IMR-90 (cell line): ENCODE results near the gene ZNF771. TPM values are rescaled to one million over a fixed set of nuclear protein-coding genes. Genes with fewer than 3 reads are reported as not detected.

Source experiments
- ATAC-seq: fragments of 200-7000 bp; cut with Tn5 transposase; 2 replicates; pipeline ENCODE4 v1.9.1; 2020; ENCODE audit warnings: low read depth, mild to moderate bottlenecking, moderate library complexity
- BruUV-seq: library from RNA; stranded (reverse); fragments of 400-500 nt; replicated peaks from 2 replicates; lab custom pipeline; 2021; lab: Mats Ljungman, UMichigan
- CTCF ChIA-PET: fragments of 300-600 bp; formaldehyde crosslinking; extraction: SDS; loops from one replicate; lab custom pipeline; 2021; ENCODE audit warnings: antibody characterized with exemption; lab: Yijun Ruan, JAX
- POLR2A ChIA-PET: fragments of 300-600 bp; sonication (Branson Sonifier 250); formaldehyde crosslinking; loops from one replicate; lab custom pipeline; 2022; ENCODE audit warnings: antibody characterized with exemption; ENCODE audit not compliant: unreplicated experiment; lab: Charles Lee
- DNase-seq: peaks from one replicate; pipeline ENCODE4 v3.0.0; 2013
- H2AFZ ChIP-seq: replicated peaks from 2 replicates; pipeline ENCODE3; 2013; ENCODE audit warnings: low read length, mild to moderate bottlenecking; ENCODE audit not compliant: poor library complexity
- H2AK5ac ChIP-seq: 2 replicates; pipeline ENCODE4 v1.6.1; 2013; ENCODE audit warnings: low read depth, low read length, inconsistent platforms
- H2AK9ac ChIP-seq: replicated peaks from 2 replicates; pipeline ENCODE3; 2013; ENCODE audit warnings: mild to moderate bottlenecking, low read depth, low read length, moderate library complexity; ENCODE audit not compliant: poor library complexity
- H2BK120ac ChIP-seq: 2 replicates; pipeline ENCODE4 v1.6.1; 2013; ENCODE audit warnings: low read depth, low read length, inconsistent platforms
- H2BK15ac ChIP-seq: 3 replicates; pipeline ENCODE4 v1.6.1; 2013; ENCODE audit warnings: low read depth, low read length, inconsistent platforms
- H2BK20ac ChIP-seq: 2 replicates; pipeline ENCODE4 v1.6.1; 2013; ENCODE audit warnings: low read depth, mild to moderate bottlenecking, inconsistent platforms, low read length, moderate library complexity
- H2BK5ac ChIP-seq: 2 replicates; pipeline ENCODE4 v1.6.1; 2013; ENCODE audit warnings: mild to moderate bottlenecking, low read depth, low read length, inconsistent platforms; ENCODE audit not compliant: poor library complexity, severe bottlenecking
- H3K14ac ChIP-seq: replicated peaks from 2 replicates; pipeline ENCODE4 v1.6.1; 2013; ENCODE audit warnings: low read depth, low read length, inconsistent platforms
- H3K18ac ChIP-seq: 2 replicates; pipeline ENCODE4 v1.6.1; 2013; ENCODE audit warnings: low read depth, low read length, control low read depth
- H3K23ac ChIP-seq: 2 replicates; pipeline ENCODE4 v1.6.1; 2013; ENCODE audit warnings: low read depth, low read length, inconsistent platforms
- H3K27ac ChIP-seq: 2 replicates; pipeline ENCODE4 v1.5.1; 2013; ENCODE audit warnings: mild to moderate bottlenecking, control low read depth, low read length; ENCODE audit not compliant: insufficient read depth
- H3K27me3 ChIP-seq: 2 replicates; pipeline ENCODE4 v1.6.1; 2013; ENCODE audit warnings: low read length; ENCODE audit not compliant: control insufficient read depth, insufficient read depth
- H3K36me3 ChIP-seq: 2 replicates; pipeline ENCODE4 v1.6.1; 2013; ENCODE audit warnings: low read length, mixed read lengths; ENCODE audit not compliant: control insufficient read depth, insufficient read depth
- H3K4ac ChIP-seq: 2 replicates; pipeline ENCODE4 v1.6.1; 2013; ENCODE audit warnings: low read depth, low read length, inconsistent platforms
- H3K4me1 ChIP-seq: 2 replicates; pipeline ENCODE4 v1.6.1; 2013; ENCODE audit warnings: low read length, mixed read lengths; ENCODE audit not compliant: control insufficient read depth, insufficient read depth
- H3K4me2 ChIP-seq: 2 replicates; pipeline ENCODE4 v1.6.1; 2013; ENCODE audit warnings: low read depth, mild to moderate bottlenecking, control low read depth, low read length, moderate library complexity
- H3K4me3 ChIP-seq: 2 replicates; pipeline ENCODE4 v1.5.1; 2013; ENCODE audit warnings: low read depth, mild to moderate bottlenecking, control low read depth, low read length, moderate library complexity; ENCODE audit not compliant: insufficient read depth
- H3K56ac ChIP-seq: 2 replicates; pipeline ENCODE4 v1.6.1; 2013; ENCODE audit warnings: low read length, inconsistent platforms; ENCODE audit not compliant: insufficient read depth; ENCODE audit errors: extremely low read depth
- H3K79me1 ChIP-seq, 2 experiments: 2 replicates each; pipeline ENCODE4 v1.6.1; 2013; ENCODE audit warnings: low read length in 2 of 2, inconsistent platforms in 1 of 2, low read depth in 1 of 2
- H3K9ac ChIP-seq: 2 replicates; pipeline ENCODE4 v1.6.1; 2013; ENCODE audit warnings: low read depth, low read length, control low read depth
- H3K9me1 ChIP-seq: 2 replicates; pipeline ENCODE4 v1.6.1; 2013; ENCODE audit warnings: low read length, inconsistent platforms; ENCODE audit not compliant: insufficient read depth
- H3K9me3 ChIP-seq: 2 replicates; pipeline ENCODE4 v1.6.1; 2013; ENCODE audit warnings: low read length; ENCODE audit not compliant: control insufficient read depth, insufficient read depth
- H4K20me1 ChIP-seq: 2 replicates; pipeline ENCODE4 v1.6.1; 2013; ENCODE audit warnings: low read length, inconsistent platforms; ENCODE audit not compliant: insufficient read depth
- H4K5ac ChIP-seq: 2 replicates; pipeline ENCODE4 v1.6.1; 2013; ENCODE audit warnings: mild to moderate bottlenecking, low read depth, low read length, control low read depth
- H4K8ac ChIP-seq, 2 experiments: 2 replicates each; pipeline ENCODE4 v1.6.1; 2013; ENCODE audit warnings: low read depth in 2 of 2, low read length in 2 of 2, control low read depth in 1 of 2, inconsistent platforms in 1 of 2
- H4K91ac ChIP-seq: 2 replicates; pipeline ENCODE4 v1.6.1; 2013; ENCODE audit warnings: low read depth, low read length, inconsistent platforms; ENCODE audit not compliant: insufficient read depth
- USF2 ChIP-seq: fragments of 150-350 bp; IDR thresholded peaks from 2 replicates; pipeline ENCODE4 v1.6.1; 2017; ENCODE audit warnings: mild to moderate bottlenecking, antibody characterized with exemption, low read length, low read depth
- WGBS, 2 experiments: methylation state at CpG; one replicate each; pipeline versions ENCODE4 v1.1.5 to v1.1.7; 2013; ENCODE audit warnings: missing lambda C conversion rate in 2 of 2; ENCODE audit not compliant: insufficient read length in 1 of 2; ENCODE audit errors: extremely low coverage in 2 of 2; 5-methylcytosine and 5-hydroxymethylcytosine counted together
- dilution Hi-C: fragments of 300-500 bp; cut with HindIII; formaldehyde crosslinking; loops from one replicate; pipeline ENCODE4 v1.14.3; 2018; ENCODE audit warnings: low sequenced_read_pairs; ENCODE audit not compliant: unreplicated experiment
- in situ Hi-C: fragments of 300-500 bp; cut with MboI; formaldehyde crosslinking; loops from 3 replicates; pipeline ENCODE4 v1.14.3; 2019; ENCODE audit warnings: low sequenced_read_pairs, inconsistent platforms, mixed read lengths
- intact Hi-C: fragments of 100-400 bp; cut with micrococcal nuclease; formaldehyde crosslinking; loops from 2 replicates; pipeline ENCODE4 v1.10.0; 2022
- polyA plus RNA-seq, 3 experiments: library from polyadenylated mRNA; depleted of rRNA; stranded (reverse); fragments of >200 nt; gene quantifications; 2 replicates each; pipeline ENCODE4 v1.2.3, GENCODE V29; 2012; ENCODE audit warnings: low replicate concordance in 1 of 3
- total RNA-seq: library from RNA; depleted of rRNA; stranded (reverse); fragments of >200 nt; gene quantifications from 2 replicates; pipeline ENCODE4 v1.2.3, GENCODE V29; 2012

ZNF771 gene
- total and polyA plus RNA-seq, 2 of the 4 experiments (the other 2 are of a cell fraction), result 5.2 to 10.9 TPM

GRCh38 chr16:30416047-30416603 lies 8.7 kb downstream of the ZNF771 start:
- H3K14ac ChIP-seq, result no peak overlapping the region

More at GRCh38 chr16:30416047-30416603, 8.7 kb downstream of the ZNF771 start:
- no peak overlapping the region for H3K27ac ChIP-seq
- DNase-seq (no peak), ATAC-seq (no peak)
- H3K23ac ChIP-seq, result no peak overlapping the region
- no TSS peak for BruUV-seq
- peaks cover 0 to 42% of the 10 kb centered on the region in 2 experiments; a peak in 2 of 4 replicates for H3K79me1 ChIP-seq
- POLR2A ChIA-PET, result no interaction called here
- no peak overlapping the region for H2BK20ac ChIP-seq
- no peaks in the 10 kb centered on the region for H3K4me1 ChIP-seq
- no peak overlapping the region for H4K5ac ChIP-seq
- 100% methylated on average over 3 of the region's 4 CpGs; no CpG with 5 or more reads in 1 of the 2 experiments for WGBS, 2 experiments
- H3K4me3 ChIP-seq, result no peak overlapping the region
- peaks cover 6% of the 10 kb centered on the region; the same call in 1 of the 2 replicates for H3K9me1 ChIP-seq
- no peak for TF ChIP-seq USF2
- H3K56ac ChIP-seq, result no peak overlapping the region
- no peak overlapping the region for H2AK9ac ChIP-seq
- H4K8ac ChIP-seq, result no peak overlapping the region
- no peak overlapping the region for H3K4me2 ChIP-seq
- in situ Hi-C loops, result loop anchor here (25.0 kb wide), 1 partner anchor 229 kb away; the partner anchor contains the start of genes BOLA2B, CORO1A, SLX1A and SULT1A3
- H2BK120ac ChIP-seq, result no peak overlapping the region
- no peaks in the 10 kb centered on the region for H3K27me3 ChIP-seq
- peaks cover 19% of the 10 kb centered on the region for H3K36me3 ChIP-seq
- no peak overlapping the region for H2BK5ac ChIP-seq
- CTCF ChIA-PET, result interaction anchor here (0.6 kb wide), 1 partner anchor 594 kb away, joined by 3 read pairs; no protein-coding TSS in a partner anchor
- peaks cover 9% of the 10 kb centered on the region for H4K20me1 ChIP-seq
- H3K9ac ChIP-seq, result no peak overlapping the region
- H3K4ac ChIP-seq, result no peak overlapping the region
- H2AFZ ChIP-seq, result no peak overlapping the region
- H4K91ac ChIP-seq, result no peak overlapping the region
- no peak overlapping the region for H2AK5ac ChIP-seq
- H3K18ac ChIP-seq, result no peak overlapping the region
- H2BK15ac ChIP-seq, result no peak overlapping the region
- intact Hi-C loops, result no loop called here
- no peaks in the 10 kb centered on the region for H3K9me3 ChIP-seq
- dilution Hi-C loops, result no loop called here
